ENCODE measurements around the gene REXO1. TPM values are rescaled to one million over a fixed set of nuclear protein-coding genes. Genes with fewer than 3 reads are reported as not detected.

Gene REXO1
- total and polyA plus RNA-seq, 9 donors, result 4.8 to 46.7 (median 25.8) TPM

DNA sequence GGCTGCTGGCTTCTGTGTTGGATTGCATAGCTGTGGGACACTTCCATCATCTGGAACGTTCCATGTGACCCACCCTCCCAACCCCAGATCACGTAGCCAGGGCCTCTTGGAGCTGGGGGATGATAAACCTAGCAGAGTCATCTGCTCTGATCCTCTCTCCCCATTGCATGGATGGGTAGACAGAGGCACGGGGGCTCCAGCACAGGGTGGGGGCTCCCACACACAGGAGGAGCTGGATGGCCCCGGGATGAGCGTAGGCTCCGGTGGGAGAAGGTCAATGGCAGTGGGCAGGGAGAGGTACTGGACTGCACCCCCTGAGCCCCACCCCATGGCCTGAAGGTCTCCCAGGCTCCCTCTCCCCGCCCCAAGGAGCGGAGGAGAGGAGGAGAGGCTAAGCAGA, 61.6 kb downstream of the REXO1 start:
- Histone ChIP-seq H3K27me3 (no peaks in the 10 kb centered on the region), H3K36me3 (no peaks in the 10 kb centered on the region), H3K4me3 (no peak overlapping the region), H3K9me3 (peaks cover 0 to 17% of the 10 kb centered on the region in 2 donors), H3K27ac (no peak overlapping the region), H3K4me1 (ENCODE audit: insufficient read depth) (peaks cover 2% of the 10 kb centered on the region)
- intact Hi-C loops (cut with DNase I), result no loop called here
- DNase-seq, result no peak
- TF ChIP-seq POLR2A (IDR thresholded peaks at IDR 0.05) (no peak), EP300 (IDR thresholded peaks at IDR 0.05) (no peak)
- TF ChIP-seq, protein P1, sequence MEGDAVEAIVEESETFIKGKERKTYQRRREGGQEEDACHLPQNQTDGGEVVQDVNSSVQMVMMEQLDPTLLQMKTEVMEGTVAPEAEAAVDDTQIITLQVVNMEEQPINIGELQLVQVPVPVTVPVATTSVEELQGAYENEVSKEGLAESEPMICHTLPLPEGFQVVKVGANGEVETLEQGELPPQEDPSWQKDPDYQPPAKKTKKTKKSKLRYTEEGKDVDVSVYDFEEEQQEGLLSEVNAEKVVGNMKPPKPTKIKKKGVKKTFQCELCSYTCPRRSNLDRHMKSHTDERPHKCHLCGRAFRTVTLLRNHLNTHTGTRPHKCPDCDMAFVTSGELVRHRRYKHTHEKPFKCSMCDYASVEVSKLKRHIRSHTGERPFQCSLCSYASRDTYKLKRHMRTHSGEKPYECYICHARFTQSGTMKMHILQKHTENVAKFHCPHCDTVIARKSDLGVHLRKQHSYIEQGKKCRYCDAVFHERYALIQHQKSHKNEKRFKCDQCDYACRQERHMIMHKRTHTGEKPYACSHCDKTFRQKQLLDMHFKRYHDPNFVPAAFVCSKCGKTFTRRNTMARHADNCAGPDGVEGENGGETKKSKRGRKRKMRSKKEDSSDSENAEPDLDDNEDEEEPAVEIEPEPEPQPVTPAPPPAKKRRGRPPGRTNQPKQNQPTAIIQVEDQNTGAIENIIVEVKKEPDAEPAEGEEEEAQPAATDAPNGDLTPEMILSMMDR (IDR thresholded peaks at IDR 0.05), result no peak
- WGBS, 3 donors, result 69 to 78% (median 71%) methylated on average over 8 of the region's 8 CpGs

DNA sequence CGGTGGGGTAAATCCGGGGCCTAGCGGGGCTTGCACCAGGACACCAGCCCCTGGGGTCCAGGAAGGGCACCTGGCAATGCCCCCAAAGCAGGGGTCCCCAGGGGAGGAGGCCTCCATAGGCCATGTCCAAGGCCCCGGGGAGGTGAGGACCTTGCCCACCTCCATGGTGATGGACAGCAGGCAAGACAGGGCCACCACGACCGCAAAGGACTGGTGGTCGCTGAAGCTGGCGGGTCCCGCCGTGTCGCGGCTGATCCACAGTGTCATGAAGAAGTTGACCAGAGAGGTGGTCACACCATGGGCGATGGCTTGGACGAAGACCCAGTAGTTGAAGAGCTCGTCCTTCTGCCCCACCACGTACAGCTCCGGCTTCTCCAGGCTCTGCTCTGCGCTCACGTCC, 63.0 kb downstream of the REXO1 start:
- DNase-seq, result no peak
- no peaks in the 10 kb centered on the region for H3K36me3 ChIP-seq
- peaks cover 0 to 16% of the 10 kb centered on the region in 2 donors for H3K9me3 ChIP-seq
- peaks cover 2% of the 10 kb centered on the region for H3K4me1 ChIP-seq (ENCODE audit: insufficient read depth)
- H3K27ac ChIP-seq, result no peak overlapping the region
- no peak overlapping the region for H3K4me3 ChIP-seq
- WGBS, 3 donors, result 83 to 93% (median 87%) methylated on average over 19 of the region's 19 CpGs
- intact Hi-C loops (cut with DNase I), result no loop called here
- H3K27me3 ChIP-seq, result no peaks in the 10 kb centered on the region
- TF ChIP-seq, protein P1 (IDR thresholded peaks at IDR 0.05), result no peak
- no peak for TF ChIP-seq POLR2A (IDR thresholded peaks at IDR 0.05)
- no peak for TF ChIP-seq EP300 (IDR thresholded peaks at IDR 0.05)

DNA sequence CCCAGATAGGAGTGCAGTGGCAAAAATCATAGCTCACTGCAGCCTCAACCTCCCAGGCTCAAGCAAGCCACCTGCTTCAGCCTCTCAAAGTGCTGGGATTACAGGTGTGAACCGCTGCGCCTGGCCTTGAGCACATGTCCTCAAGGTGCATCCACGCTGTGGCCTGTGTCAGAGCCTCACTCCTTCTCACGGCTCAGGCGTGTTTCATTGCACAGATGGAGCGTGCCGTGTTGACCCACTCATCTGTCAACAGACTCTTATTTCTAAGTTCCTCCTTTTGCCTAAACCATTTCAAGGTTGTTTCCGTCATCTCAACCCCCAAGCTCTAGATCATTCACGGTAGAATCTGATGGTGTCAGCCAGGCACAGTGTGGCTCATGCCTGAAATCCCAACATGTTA, 64.4 kb downstream of the REXO1 start:
- H3K4me3 ChIP-seq, result no peak overlapping the region
- H3K36me3 ChIP-seq, result no peaks in the 10 kb centered on the region
- H3K27ac ChIP-seq, result no peak overlapping the region
- intact Hi-C loops (cut with DNase I), result no loop called here
- peaks cover 1% of the 10 kb centered on the region for H3K4me1 ChIP-seq (ENCODE audit: insufficient read depth)
- peaks cover 0 to 16% of the 10 kb centered on the region in 2 donors for H3K9me3 ChIP-seq
- no peak for DNase-seq
- H3K27me3 ChIP-seq, result no peaks in the 10 kb centered on the region
- 76 to 84% (median 77%) methylated on average over 9 of the region's 9 CpGs for WGBS, 3 donors
- TF ChIP-seq POLR2A (IDR thresholded peaks at IDR 0.05), result no peak
- TF ChIP-seq EP300 (IDR thresholded peaks at IDR 0.05), result no peak
- TF ChIP-seq, protein P1 (IDR thresholded peaks at IDR 0.05), result no peak

DNA sequence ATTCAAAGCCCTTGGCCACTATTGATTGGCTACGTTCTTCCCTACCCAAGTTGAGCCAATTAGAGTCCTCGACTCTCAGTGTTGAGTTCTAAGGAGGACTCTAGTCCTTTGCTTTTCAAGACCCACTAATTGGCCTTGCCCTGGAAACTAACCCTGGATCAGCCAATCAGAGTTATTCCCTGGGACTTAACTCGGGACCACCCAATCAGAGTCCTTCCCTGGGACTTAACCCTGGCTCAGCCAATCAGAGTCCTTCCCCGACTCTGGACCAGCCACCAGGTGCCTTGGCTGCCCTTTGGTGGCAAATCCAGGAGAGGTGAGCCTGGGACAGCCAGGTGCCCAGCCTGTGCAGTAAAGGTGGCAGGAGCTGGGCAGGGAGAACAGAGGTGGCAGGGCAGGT, 64.9 kb downstream of the REXO1 start:
- WGBS, 3 donors, result 80 to 87% (median 86%) methylated on average over 4 of the region's 4 CpGs
- no peak for DNase-seq
- H3K36me3 ChIP-seq, result no peaks in the 10 kb centered on the region
- TF ChIP-seq, protein P1 (IDR thresholded peaks at IDR 0.05), result no peak
- TF ChIP-seq POLR2A (IDR thresholded peaks at IDR 0.05) (no peak), EP300 (IDR thresholded peaks at IDR 0.05) (no peak)
- no peak overlapping the region for H3K4me3 ChIP-seq
- no peak overlapping the region for H3K27ac ChIP-seq
- intact Hi-C loops (cut with DNase I), result no loop called here
- no peaks in the 10 kb centered on the region for H3K4me1 ChIP-seq (ENCODE audit: insufficient read depth)
- H3K27me3 ChIP-seq, result no peaks in the 10 kb centered on the region
- peaks cover 0 to 16% of the 10 kb centered on the region in 2 donors for H3K9me3 ChIP-seq
